ENCODE measurements around the gene CCNY.
"Not testable (repeated sequence)": the region's sequence is repeated elsewhere in the genome, so short reads cannot be mapped to it uniquely, and the experiment has no call there.

Gene CCNY

GRCh38 chr10:35533565-35533964 lies 197.3 kb downstream of the CCNY start:
- Histone ChIP-seq H3K27ac (no peak overlapping the region), H3K9me3 (ENCODE audit: low read depth, low read length) (no peaks in the 10 kb centered on the region), H3K9ac (ENCODE audit: insufficient read length) (no peak overlapping the region), H3K36me3 (ENCODE audit: insufficient read depth, low read length) (peaks cover 8% of the 10 kb centered on the region; the same call in 1 of the 2 replicates), H3K4me3 (no peak overlapping the region)
- TF ChIP-seq POLR2AphosphoS5 (IDR thresholded peaks at IDR 0.05; ENCODE audit: borderline replicate concordance, low read depth, low read length) (no peak), EZH2 (IDR thresholded peaks at IDR 0.05) (no peak), FOXP2 (optimal IDR thresholded peaks at IDR 0.05; ENCODE audit: control extremely low read depth, extremely low read length, insufficient read depth) (no peak)
- no peak for DNase-seq (ENCODE audit: low read depth, low spot score)

- TF ChIP-seq EZH2 (IDR thresholded peaks at IDR 0.05) (no peak), FOXP2 (optimal IDR thresholded peaks at IDR 0.05; ENCODE audit: control extremely low read depth, extremely low read length, insufficient read depth) (no peak), POLR2AphosphoS5 (IDR thresholded peaks at IDR 0.05; ENCODE audit: borderline replicate concordance, low read depth, low read length) (no peak)
- Histone ChIP-seq H3K4me3 (no peak overlapping the region), H3K9ac (ENCODE audit: insufficient read length) (no peak overlapping the region), H3K36me3 (ENCODE audit: insufficient read depth, low read length) (peaks cover 8% of the 10 kb centered on the region; the same call in 1 of the 2 replicates), H3K9me3 (ENCODE audit: low read depth, low read length) (no peaks in the 10 kb centered on the region), H3K27ac (no peak overlapping the region)
- DNase-seq (ENCODE audit: low read depth, low spot score), result no peak
Measured at GRCh38 chr10:35535136-35535535, 198.8 kb downstream of the CCNY start.

GRCh38 chr10:35536789-35537188 lies 200.5 kb downstream of the CCNY start:
- Histone ChIP-seq H3K9ac (ENCODE audit: insufficient read length) (no peak overlapping the region), H3K4me3 (no peak overlapping the region), H3K36me3 (ENCODE audit: insufficient read depth, low read length) (peaks cover 8% of the 10 kb centered on the region; the same call in 1 of the 2 replicates), H3K27ac (no peak overlapping the region), H3K9me3 (ENCODE audit: low read depth, low read length) (no peaks in the 10 kb centered on the region)
- DNase-seq (ENCODE audit: low read depth, low spot score), result no peak
- no peak for TF ChIP-seq POLR2AphosphoS5 (IDR thresholded peaks at IDR 0.05; ENCODE audit: borderline replicate concordance, low read depth, low read length)
- no peak for TF ChIP-seq EZH2 (IDR thresholded peaks at IDR 0.05)
- no peak for TF ChIP-seq FOXP2 (optimal IDR thresholded peaks at IDR 0.05; ENCODE audit: control extremely low read depth, extremely low read length, insufficient read depth)

GRCh38 chr10:35537925-35538324 lies 201.6 kb downstream of the CCNY start:
- not testable (repeated sequence) for H3K27ac ChIP-seq; H3K4me3 ChIP-seq; DNase-seq (ENCODE audit: low read depth, low spot score); H3K9ac ChIP-seq (ENCODE audit: insufficient read length); H3K36me3 ChIP-seq (ENCODE audit: insufficient read depth, low read length); H3K9me3 ChIP-seq (ENCODE audit: low read depth, low read length)

GRCh38 chr10:35540296-35541164 lies 204.2 kb downstream of the CCNY start:
- Histone ChIP-seq H3K4me3 (no peak overlapping the region), H3K27ac (no peak overlapping the region), H3K36me3 (ENCODE audit: insufficient read depth, low read length) (no peaks in the 10 kb centered on the region; the same call in 1 of the 2 replicates), H3K9ac (ENCODE audit: insufficient read length) (no peak overlapping the region), H3K9me3 (ENCODE audit: low read depth, low read length) (no peaks in the 10 kb centered on the region)
- DNase-seq (ENCODE audit: low read depth, low spot score), result no peak
- TF ChIP-seq FOXP2 (optimal IDR thresholded peaks at IDR 0.05; ENCODE audit: control extremely low read depth, extremely low read length, insufficient read depth) (no peak), POLR2AphosphoS5 (IDR thresholded peaks at IDR 0.05; ENCODE audit: borderline replicate concordance, low read depth, low read length) (no peak), EZH2 (IDR thresholded peaks at IDR 0.05) (no peak)

GRCh38 chr10:35541720-35542119 lies 205.4 kb downstream of the CCNY start:
- no peak overlapping the region for H3K9ac ChIP-seq (ENCODE audit: insufficient read length)
- DNase-seq (ENCODE audit: low read depth, low spot score), result no peak
- TF ChIP-seq EZH2 (IDR thresholded peaks at IDR 0.05) (no peak), POLR2AphosphoS5 (IDR thresholded peaks at IDR 0.05; ENCODE audit: borderline replicate concordance, low read depth, low read length) (no peak), FOXP2 (optimal IDR thresholded peaks at IDR 0.05; ENCODE audit: control extremely low read depth, extremely low read length, insufficient read depth) (no peak)
- no peaks in the 10 kb centered on the region for H3K36me3 ChIP-seq (ENCODE audit: insufficient read depth, low read length)
- no peak overlapping the region for H3K4me3 ChIP-seq
- no peaks in the 10 kb centered on the region for H3K9me3 ChIP-seq (ENCODE audit: low read depth, low read length)
- H3K27ac ChIP-seq, result no peak overlapping the region

GRCh38 chr10:35542303-35542702 lies 206.0 kb downstream of the CCNY start:
- TF ChIP-seq EZH2 (IDR thresholded peaks at IDR 0.05) (no peak), POLR2AphosphoS5 (IDR thresholded peaks at IDR 0.05; ENCODE audit: borderline replicate concordance, low read depth, low read length) (no peak), FOXP2 (optimal IDR thresholded peaks at IDR 0.05; ENCODE audit: control extremely low read depth, extremely low read length, insufficient read depth) (no peak)
- H3K4me3 ChIP-seq, result no peak overlapping the region
- H3K9me3 ChIP-seq (ENCODE audit: low read depth, low read length), result no peaks in the 10 kb centered on the region
- H3K27ac ChIP-seq, result no peak overlapping the region
- DNase-seq (ENCODE audit: low read depth, low spot score), result no peak
- no peaks in the 10 kb centered on the region for H3K36me3 ChIP-seq (ENCODE audit: insufficient read depth, low read length)
- H3K9ac ChIP-seq (ENCODE audit: insufficient read length), result no peak overlapping the region

- H3K36me3 ChIP-seq (ENCODE audit: insufficient read depth, low read length), result no peaks in the 10 kb centered on the region; the same call in 1 of the 2 replicates
- H3K9ac ChIP-seq (ENCODE audit: insufficient read length), result no peak overlapping the region
- H3K4me3 ChIP-seq, result no peak overlapping the region
- H3K9me3 ChIP-seq (ENCODE audit: low read depth, low read length), result no peaks in the 10 kb centered on the region
- no peak overlapping the region for H3K27ac ChIP-seq
- TF ChIP-seq POLR2AphosphoS5 (IDR thresholded peaks at IDR 0.05; ENCODE audit: borderline replicate concordance, low read depth, low read length) (no peak), FOXP2 (optimal IDR thresholded peaks at IDR 0.05; ENCODE audit: control extremely low read depth, extremely low read length, insufficient read depth) (no peak), EZH2 (IDR thresholded peaks at IDR 0.05) (no peak)
- DNase-seq (ENCODE audit: low read depth, low spot score), result no peak
Measured at GRCh38 chr10:35545079-35545657, 208.9 kb downstream of the CCNY start.
